Esophagus squamous epithelium (tissue), 4 donors: ENCODE data around the gene ECM1.
A peak's percentile ranks its signal among the peaks of the same experiment; 100 is the strongest.

ENCODE experiments used
- POLR2A ChIP-seq, 4 donors: fragments of 450-650 bp; IDR thresholded peaks; one replicate each; pipeline ENCODE4 v1.6.1; 2017; ENCODE audit warnings: antibody characterized with exemption in 4 of 4, mild to moderate bottlenecking in 4 of 4, moderate library complexity in 3 of 4
- TF ChIP-seq, protein P1 (sequence below), 6 experiments: fragments of 450-650 bp in 4 of 6; fragments of 200-600 bp in 2 of 6; sonication (generic) in 2 of 6; IDR thresholded peaks; one replicate each; pipeline ENCODE4 v1.5.1; 2016 to 2019; ENCODE audit warnings: antibody characterized with exemption in 6 of 6, mild to moderate bottlenecking in 4 of 6, moderate library complexity in 4 of 6

GRCh38 chr1:150549496-150550221, 41.8 kb downstream of the ECM1 start:
- no peak for TF ChIP-seq POLR2A (IDR thresholded peaks at IDR 0.05)
- TF ChIP-seq, protein P1, sequence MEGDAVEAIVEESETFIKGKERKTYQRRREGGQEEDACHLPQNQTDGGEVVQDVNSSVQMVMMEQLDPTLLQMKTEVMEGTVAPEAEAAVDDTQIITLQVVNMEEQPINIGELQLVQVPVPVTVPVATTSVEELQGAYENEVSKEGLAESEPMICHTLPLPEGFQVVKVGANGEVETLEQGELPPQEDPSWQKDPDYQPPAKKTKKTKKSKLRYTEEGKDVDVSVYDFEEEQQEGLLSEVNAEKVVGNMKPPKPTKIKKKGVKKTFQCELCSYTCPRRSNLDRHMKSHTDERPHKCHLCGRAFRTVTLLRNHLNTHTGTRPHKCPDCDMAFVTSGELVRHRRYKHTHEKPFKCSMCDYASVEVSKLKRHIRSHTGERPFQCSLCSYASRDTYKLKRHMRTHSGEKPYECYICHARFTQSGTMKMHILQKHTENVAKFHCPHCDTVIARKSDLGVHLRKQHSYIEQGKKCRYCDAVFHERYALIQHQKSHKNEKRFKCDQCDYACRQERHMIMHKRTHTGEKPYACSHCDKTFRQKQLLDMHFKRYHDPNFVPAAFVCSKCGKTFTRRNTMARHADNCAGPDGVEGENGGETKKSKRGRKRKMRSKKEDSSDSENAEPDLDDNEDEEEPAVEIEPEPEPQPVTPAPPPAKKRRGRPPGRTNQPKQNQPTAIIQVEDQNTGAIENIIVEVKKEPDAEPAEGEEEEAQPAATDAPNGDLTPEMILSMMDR (IDR thresholded peaks at IDR 0.05), result peak in 2 of 6 experiments; percentile 19 to 33
